ENCODE measurements around the gene MYOD1. TPM values are rescaled to one million over a fixed set of nuclear protein-coding genes. Genes with fewer than 3 reads are reported as not detected.

The MYOD1 gene
- total and polyA plus RNA-seq, 2 of the 4 experiments (the other 2 are of a cell fraction): not detected

DNA sequence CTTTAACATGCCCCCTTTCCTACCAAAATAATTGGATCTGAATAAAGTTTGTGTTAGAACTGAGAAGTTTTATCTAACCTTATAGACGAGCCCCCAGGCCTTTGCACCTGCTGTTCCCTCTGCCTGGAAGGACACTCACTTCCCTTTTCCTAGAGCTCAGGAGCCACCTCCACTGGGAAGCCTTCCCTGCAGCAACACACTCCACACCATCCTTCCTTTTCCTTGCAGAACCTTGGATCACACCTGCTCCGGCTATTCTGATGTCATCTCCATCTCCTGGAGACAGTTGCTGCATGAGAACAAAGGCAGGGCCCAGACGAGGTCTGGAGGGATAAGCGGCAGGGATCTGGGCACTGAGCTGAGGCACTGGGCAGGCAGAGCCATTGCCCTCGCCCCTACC is 22.6 kb upstream of the MYOD1 start:
- no peak overlapping the region for H3K4me2 ChIP-seq (ENCODE audit: low read depth, low read length)
- in situ Hi-C loops (cut with MboI; ENCODE audit: low sequenced_read_pairs): no loop called here

More for the DNA sequence above, 22.6 kb upstream of the MYOD1 start:
- no peak overlapping the region for H2AFZ ChIP-seq (replicated peaks; ENCODE audit: low read length, poor library complexity)
- H2BK20ac ChIP-seq (ENCODE audit: low read depth, low read length): no peak overlapping the region
- no peak for DNase-seq
- ChIA-PET POLR2A (ENCODE audit: unreplicated experiment) (no interaction called here), CTCF (interaction anchor here (0.9 kb wide), 1 partner anchor 38 kb away, joined by 5 read pairs; the partner anchor contains the start of gene KCNC1)
- H3K27ac ChIP-seq (ENCODE audit: insufficient read depth, low read length): no peak overlapping the region
- H3K4me3 ChIP-seq (ENCODE audit: insufficient read depth, low read depth, low read length): no peak overlapping the region
- H3K9ac ChIP-seq (ENCODE audit: low read depth, low read length): no peak overlapping the region
- H3K79me1 ChIP-seq (ENCODE audit: low read depth in 1 of 2, low read length in 2 of 2): no peaks in the 10 kb centered on the region
- no peak overlapping the region for H4K5ac ChIP-seq (ENCODE audit: low read depth, low read length)
- ATAC-seq (ENCODE audit: low read depth): no peak
- peaks cover 44% of the 10 kb centered on the region for H3K27me3 ChIP-seq (ENCODE audit: control insufficient read depth, insufficient read depth, low read length)
- BruUV-seq (replicated peaks): no TSS peak
- H3K56ac ChIP-seq (ENCODE audit: extremely low read depth, insufficient read depth, low read length): no peak overlapping the region
- no peaks in the 10 kb centered on the region for H4K20me1 ChIP-seq (ENCODE audit: insufficient read depth, low read length)
- no peak overlapping the region for H2AK9ac ChIP-seq (replicated peaks; ENCODE audit: low read depth, low read length, poor library complexity)
- dilution Hi-C loops (cut with HindIII; ENCODE audit: low sequenced_read_pairs, unreplicated experiment) (no loop called here), intact Hi-C loops (cut with micrococcal nuclease) (loop anchor here (10.0 kb wide), 1 partner anchor 1128 kb away; no protein-coding TSS in a partner anchor)
- no peak overlapping the region for H3K23ac ChIP-seq (ENCODE audit: low read depth, low read length)
- no peak overlapping the region for H3K18ac ChIP-seq (ENCODE audit: low read depth, low read length)
- no peak for TF ChIP-seq POLR2A (IDR thresholded peaks at IDR 0.05; ENCODE audit: low read depth, low read length)
- TF ChIP-seq MAZ (IDR thresholded peaks at IDR 0.05; ENCODE audit: borderline replicate concordance, low read depth, low read length): no peak
- TF ChIP-seq CHD1 (IDR thresholded peaks at IDR 0.05; ENCODE audit: low read depth, low read length): no peak
- TF ChIP-seq, protein P1, sequence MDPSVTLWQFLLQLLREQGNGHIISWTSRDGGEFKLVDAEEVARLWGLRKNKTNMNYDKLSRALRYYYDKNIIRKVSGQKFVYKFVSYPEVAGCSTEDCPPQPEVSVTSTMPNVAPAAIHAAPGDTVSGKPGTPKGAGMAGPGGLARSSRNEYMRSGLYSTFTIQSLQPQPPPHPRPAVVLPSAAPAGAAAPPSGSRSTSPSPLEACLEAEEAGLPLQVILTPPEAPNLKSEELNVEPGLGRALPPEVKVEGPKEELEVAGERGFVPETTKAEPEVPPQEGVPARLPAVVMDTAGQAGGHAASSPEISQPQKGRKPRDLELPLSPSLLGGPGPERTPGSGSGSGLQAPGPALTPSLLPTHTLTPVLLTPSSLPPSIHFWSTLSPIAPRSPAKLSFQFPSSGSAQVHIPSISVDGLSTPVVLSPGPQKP (IDR thresholded peaks at IDR 0.05; ENCODE audit: borderline replicate concordance, low read depth, low read length): no peak
- TF ChIP-seq RCOR1 (IDR thresholded peaks at IDR 0.05; ENCODE audit: insufficient replicate concordance, low read length): no peak
- no peak for TF ChIP-seq RAD21 (IDR thresholded peaks at IDR 0.05; ENCODE audit: low read length)
- no peak for TF ChIP-seq RFX5 (IDR thresholded peaks at IDR 0.05; ENCODE audit: low read depth, low read length)
- no peak for TF ChIP-seq CEBPB (IDR thresholded peaks at IDR 0.05; ENCODE audit: low read depth, low read length)
- TF ChIP-seq SMC3 (IDR thresholded peaks at IDR 0.05; ENCODE audit: low read depth, low read length): no peak
- TF ChIP-seq BHLHE40 (IDR thresholded peaks at IDR 0.05; ENCODE audit: low read depth, low read length): no peak
- no peak for TF ChIP-seq MAFK (IDR thresholded peaks at IDR 0.05; ENCODE audit: low read depth, low read length)
- TF ChIP-seq, protein P2, sequence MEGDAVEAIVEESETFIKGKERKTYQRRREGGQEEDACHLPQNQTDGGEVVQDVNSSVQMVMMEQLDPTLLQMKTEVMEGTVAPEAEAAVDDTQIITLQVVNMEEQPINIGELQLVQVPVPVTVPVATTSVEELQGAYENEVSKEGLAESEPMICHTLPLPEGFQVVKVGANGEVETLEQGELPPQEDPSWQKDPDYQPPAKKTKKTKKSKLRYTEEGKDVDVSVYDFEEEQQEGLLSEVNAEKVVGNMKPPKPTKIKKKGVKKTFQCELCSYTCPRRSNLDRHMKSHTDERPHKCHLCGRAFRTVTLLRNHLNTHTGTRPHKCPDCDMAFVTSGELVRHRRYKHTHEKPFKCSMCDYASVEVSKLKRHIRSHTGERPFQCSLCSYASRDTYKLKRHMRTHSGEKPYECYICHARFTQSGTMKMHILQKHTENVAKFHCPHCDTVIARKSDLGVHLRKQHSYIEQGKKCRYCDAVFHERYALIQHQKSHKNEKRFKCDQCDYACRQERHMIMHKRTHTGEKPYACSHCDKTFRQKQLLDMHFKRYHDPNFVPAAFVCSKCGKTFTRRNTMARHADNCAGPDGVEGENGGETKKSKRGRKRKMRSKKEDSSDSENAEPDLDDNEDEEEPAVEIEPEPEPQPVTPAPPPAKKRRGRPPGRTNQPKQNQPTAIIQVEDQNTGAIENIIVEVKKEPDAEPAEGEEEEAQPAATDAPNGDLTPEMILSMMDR (conservative IDR thresholded peaks at IDR 0.05; ENCODE audit: low read depth, low read length): no peak
- no peak overlapping the region for H2BK15ac ChIP-seq (ENCODE audit: low read depth, low read length)
- H4K91ac ChIP-seq (ENCODE audit: insufficient read depth, low read depth, low read length): no peak overlapping the region
- H3K9me3 ChIP-seq (ENCODE audit: control insufficient read depth, insufficient read depth, low read length): no peaks in the 10 kb centered on the region
- no peak overlapping the region for H3K4ac ChIP-seq (ENCODE audit: low read depth, low read length)
- no peak overlapping the region for H2BK5ac ChIP-seq (ENCODE audit: low read depth, low read length, poor library complexity, severe bottlenecking)
- no peak overlapping the region for H2AK5ac ChIP-seq (ENCODE audit: low read depth, low read length)
- WGBS, 2 experiments (ENCODE audit: extremely low coverage in 2 of 2, insufficient read length in 1 of 2): no CpG with 5 or more reads among the region's 5 CpGs
- H4K8ac ChIP-seq (ENCODE audit: low read depth in 2 of 2, low read length in 2 of 2): no peak overlapping the region
- H3K36me3 ChIP-seq (ENCODE audit: control insufficient read depth, insufficient read depth, low read length): no peaks in the 10 kb centered on the region
- no peak overlapping the region for H2BK120ac ChIP-seq (ENCODE audit: low read depth, low read length)
- H3K4me1 ChIP-seq (ENCODE audit: control insufficient read depth, insufficient read depth, low read length): no peaks in the 10 kb centered on the region
- H3K14ac ChIP-seq (replicated peaks; ENCODE audit: low read depth, low read length): no peak overlapping the region
- no peaks in the 10 kb centered on the region for H3K9me1 ChIP-seq (ENCODE audit: insufficient read depth, low read length)
